ENCODE results near the gene FAIM2.

Gene FAIM2

DNA sequence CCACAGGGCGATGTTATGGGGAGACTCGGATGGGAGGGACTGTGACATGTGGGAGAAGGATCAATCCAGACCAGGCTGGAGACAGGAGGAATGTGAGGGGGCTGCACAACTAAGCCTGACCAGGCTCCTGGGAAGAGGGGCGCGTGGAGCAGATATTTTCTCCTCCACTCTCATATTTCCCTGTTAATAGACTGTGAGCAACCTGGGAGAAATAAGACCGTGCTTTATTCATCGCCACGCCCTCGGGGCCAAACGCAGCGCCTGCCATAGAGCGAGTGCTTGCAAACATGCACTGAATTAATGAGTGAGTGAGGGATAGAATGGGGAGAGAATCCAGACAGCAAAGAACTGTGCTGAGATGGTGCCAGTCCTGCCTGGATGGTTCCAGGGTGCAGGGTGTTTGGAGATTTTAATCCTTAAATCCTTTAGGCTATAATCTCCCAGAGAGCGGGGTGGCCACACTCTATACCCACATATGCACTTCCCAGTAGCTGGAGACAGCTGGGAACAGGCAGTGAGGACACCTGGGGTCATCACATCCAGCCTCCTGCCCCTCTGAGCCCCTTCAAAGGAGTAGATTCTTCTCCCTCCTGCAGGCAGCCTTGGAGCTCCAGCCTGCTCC lies 13.6 kb upstream of the FAIM2 start:
- DNase-seq, result no peak

DNA sequence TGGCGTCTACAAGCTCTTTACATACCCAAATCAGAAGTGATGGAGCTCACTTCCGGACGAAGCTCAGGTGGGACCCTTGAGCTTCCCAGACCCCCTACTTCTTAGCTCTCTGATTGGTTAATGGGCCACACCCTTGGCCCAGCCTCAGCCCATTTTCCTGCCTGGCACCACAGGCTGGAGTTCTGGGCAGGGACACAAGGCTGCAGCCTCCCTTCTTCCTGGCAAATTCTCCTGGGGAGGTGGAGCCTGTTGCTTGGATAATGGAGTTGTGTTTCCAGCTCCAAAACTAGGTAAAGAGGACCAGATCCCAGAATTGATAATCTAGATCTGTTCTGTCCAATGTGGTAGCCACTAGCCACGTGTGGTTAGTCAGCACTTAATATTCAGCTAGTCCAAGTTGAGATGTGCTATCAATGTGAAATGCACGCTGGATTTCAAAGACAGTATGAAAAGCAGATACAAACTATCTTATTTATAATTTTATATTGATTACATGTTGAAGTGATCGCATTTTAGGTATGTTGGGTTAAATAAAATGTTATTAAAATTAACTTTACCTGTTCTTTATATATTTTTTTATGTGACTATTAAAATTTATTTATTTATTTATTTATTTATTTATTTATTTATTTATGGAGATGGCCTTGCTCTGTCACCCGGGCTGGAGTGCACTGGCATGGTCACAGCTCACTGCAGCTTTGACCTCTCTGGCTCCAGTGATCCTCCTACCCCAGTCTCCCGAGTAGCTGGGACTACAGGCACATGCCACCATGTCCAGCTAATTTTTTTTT lies 12.6 kb upstream of the FAIM2 start:
- no peak for DNase-seq

DNA sequence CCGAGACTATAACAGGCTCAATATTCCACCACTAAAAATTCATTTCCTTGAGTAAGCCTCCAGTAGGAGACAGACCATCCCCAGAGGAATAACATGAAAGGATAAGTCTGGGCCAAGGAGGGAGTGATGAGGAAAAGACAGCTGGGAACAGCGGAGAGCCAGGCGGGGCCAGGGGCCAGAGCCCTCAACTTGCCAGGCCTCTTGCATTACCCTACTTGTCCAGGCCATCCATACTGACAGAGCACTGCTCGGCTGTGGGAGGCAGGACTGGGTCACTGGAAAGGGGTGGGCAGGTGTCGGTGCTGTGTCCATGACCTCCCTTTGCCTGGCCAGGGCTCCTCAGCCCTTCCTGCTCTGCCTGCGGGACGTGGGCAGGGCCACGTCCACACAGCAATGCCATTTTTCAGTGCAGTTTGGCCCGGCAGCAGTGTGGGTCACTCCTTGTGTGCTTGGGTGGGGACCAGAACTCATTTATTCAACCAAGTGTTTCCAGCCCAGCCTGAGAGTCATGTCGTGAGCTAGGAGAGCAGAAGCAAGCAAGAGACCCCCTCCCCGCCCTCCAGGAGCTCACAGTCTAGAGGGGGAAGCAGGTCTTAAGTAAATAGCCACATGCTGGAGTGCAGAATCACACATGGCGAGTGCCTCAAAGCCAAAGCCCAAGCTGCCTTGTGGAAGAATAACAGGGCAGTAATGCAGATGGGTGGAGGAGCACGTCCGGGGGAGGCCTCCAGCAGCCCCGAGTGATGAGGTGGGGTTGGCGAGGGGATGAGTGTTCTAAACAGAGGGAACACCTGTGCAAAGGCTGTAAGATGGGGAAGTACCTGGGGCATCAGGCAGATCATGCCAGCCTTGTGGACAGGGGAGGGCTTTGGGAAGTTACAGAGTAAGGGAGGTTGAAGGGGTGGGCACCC lies 8.9 kb upstream of the FAIM2 start:
- no peak for DNase-seq

DNA sequence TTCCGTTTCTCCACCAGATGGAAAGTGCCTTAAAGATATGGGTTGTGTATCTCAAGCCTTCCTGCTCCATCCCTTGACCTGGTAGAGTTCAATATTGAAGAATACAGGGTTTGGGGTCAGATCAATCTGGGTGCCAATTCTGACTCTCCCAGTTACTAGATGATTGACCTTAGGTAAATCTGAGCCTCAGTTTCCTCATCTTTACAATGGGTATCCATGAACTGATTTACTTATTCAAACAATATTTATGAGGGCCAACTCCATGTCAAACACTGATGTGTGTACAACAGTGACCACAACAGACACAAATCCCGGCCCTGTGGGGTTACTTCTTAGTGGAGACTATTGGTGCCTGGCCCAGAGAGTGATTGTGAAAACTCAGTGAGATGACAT lies 7.5 kb upstream of the FAIM2 start:
- no peak for DNase-seq

DNA sequence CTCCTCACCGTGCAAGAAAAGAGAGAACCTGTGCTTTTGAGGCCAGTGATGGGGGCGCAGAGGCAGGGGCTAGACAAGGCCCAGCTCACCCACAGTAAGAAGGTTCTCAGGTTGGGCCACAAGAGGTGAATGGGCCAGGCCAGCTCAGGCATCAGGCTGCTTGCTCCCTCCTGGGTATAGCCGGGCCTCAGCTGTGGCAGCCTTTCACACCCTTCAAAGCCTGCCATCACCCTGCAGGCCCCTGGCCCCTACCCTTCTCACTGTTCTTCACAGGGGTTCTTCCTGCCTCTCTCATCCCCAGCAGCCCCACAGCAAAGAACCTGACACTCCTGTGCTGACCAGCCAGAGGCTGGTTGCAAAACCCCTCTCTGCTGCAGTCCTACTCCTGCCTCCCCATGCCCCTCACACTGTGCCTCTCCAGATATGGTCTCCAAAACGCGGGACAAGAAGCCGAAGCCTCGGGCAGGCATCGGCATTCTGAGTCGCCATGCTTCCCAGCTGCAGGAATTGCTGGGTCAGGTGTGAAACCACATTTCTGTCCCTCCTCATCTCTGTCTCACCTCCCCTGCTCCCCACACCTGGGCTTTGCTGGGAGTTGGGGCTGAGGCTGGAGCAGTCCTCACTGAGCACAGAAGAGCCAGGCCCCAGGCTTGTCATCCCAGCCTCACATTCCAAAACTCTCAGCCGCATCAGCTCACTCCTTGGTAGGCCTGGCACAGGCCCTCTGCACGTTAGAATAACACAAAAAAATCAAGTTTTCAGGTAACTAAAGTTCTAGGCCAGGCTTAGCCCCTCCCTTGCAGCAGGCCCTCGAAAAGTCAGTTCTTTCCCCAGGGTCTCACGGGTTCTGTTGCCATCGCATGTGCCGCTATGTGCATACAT lies 6.9 kb upstream of the FAIM2 start:
- DNase-seq, result no peak

DNA sequence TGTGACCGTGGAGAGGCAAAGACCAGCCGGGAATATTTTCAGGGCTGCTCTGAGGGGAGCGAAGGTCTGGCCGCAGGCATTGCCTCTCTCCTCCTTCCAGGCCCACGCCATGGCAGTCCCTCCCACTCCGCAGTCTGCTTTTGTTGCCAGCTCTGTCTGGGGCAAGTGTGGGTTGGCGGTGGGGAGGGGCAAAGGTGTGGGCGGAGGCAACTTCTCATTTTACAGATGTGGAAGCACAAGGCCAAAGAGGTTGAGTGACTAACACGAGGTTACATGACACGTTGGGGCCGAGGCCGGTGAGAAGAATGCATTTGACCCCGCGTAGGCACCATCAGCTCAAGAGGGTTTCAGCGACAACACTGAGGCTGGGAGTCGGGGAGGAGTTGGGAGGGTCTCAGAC lies 6.1 kb upstream of the FAIM2 start:
- DNase-seq, result no peak

DNA sequence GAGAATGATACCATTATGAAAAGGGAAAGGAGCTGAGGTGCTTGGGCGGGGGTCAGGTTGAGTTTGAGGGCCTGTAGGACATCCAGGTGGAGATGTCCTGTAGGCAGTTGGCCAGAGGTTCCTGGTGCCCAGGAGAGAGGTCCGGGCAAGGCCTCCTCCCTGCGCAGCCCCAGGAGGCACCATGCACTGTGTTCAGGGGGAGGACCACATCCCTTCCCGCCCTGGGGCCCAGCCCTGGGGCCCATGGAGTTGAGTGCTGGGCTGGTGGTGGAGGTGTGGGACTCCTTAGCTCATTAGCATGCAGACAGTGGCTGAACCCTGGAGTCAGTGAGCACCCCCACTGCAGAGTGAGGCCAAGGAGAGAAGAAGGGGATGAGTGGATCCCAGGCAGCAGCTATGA lies 5.7 kb upstream of the FAIM2 start:
- DNase-seq, result no peak

DNA sequence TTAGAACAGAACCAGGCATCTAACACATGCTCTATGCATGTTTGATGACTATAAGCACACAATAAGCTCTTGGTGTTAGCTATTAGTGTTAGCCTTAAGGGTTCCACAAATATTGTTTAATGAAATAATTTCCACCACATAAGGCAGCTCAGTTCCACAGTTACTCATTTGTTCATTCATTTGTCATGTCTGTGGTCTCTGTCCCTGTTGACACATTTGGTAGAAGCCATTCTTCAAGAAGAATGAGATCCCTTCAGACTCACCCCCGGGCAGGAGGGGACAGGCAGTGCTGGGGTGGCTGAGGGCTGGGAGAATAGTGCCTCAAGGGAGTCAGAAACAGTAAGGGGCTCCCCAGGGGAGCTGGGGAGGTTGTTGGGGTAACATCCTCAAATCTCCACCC lies 3.7 kb upstream of the FAIM2 start:
- no peak for DNase-seq

DNA sequence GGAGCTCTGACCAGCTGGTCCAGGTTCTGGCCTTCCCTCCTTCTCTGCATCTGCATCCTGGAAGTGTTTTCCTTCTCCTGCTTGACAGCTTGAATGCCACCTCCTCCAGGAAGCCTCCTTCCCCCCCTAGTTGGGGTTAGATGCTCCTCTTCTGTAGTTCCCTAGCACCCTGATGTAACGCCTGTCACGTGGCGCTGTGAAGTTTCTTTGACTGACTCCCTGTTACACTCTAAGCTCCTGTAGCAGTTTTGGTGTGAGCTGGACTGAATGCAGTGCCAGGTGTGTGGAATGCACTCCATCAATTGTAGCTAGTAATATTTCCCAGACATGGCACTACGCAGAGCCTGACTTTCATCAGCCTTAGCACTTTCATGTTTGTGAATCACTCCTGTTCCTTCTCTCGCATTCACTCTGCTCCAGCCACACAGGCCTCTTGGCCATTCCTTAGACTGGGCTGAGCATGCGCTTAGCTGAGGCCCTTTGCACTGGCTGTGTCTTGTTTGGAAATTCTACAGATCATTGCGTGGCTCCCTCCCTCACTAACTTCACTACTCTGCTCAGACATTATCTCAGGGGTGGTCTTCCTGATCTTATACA lies 2.1 kb upstream of the FAIM2 start:
- no peak for DNase-seq

DNA sequence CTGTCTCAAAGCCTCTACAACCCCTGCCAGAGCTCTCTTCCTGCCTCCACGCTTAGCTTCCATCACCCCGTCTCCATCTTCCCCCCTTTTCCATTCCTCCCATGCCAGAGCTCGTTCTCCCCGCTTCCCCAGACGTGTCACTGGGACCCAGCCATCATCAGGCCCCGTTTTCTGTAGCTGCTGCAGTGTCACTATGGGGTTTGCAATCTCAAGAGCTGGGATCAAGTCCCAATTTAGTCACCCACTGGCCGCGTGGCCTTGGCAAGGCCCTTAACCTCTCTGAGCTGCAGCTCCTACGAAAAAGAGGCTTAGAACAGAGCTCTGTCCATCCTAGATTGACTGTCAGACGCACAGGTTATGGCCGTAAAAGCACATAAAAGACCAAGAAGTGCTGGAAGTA lies 901 bp upstream of the FAIM2 start:
- no peak for DNase-seq

DNA sequence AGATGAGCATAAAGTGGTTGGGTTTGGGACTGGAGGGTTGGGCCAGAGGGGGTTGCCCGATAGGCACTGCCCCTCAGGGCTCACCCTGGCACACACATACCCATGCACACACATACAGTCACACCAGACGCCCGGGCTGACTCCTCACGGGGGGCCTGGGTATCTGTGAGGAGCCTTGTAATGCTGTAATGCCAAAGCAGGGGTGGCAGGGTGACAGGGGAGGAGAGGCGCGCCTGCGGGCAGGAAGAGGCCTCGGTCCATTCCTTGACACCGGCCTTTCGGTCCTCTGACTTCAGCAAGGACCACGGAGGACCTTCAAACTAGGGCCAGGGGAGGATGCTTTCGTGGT lies 375 bp downstream of the FAIM2 start:
- no peak for DNase-seq

DNA sequence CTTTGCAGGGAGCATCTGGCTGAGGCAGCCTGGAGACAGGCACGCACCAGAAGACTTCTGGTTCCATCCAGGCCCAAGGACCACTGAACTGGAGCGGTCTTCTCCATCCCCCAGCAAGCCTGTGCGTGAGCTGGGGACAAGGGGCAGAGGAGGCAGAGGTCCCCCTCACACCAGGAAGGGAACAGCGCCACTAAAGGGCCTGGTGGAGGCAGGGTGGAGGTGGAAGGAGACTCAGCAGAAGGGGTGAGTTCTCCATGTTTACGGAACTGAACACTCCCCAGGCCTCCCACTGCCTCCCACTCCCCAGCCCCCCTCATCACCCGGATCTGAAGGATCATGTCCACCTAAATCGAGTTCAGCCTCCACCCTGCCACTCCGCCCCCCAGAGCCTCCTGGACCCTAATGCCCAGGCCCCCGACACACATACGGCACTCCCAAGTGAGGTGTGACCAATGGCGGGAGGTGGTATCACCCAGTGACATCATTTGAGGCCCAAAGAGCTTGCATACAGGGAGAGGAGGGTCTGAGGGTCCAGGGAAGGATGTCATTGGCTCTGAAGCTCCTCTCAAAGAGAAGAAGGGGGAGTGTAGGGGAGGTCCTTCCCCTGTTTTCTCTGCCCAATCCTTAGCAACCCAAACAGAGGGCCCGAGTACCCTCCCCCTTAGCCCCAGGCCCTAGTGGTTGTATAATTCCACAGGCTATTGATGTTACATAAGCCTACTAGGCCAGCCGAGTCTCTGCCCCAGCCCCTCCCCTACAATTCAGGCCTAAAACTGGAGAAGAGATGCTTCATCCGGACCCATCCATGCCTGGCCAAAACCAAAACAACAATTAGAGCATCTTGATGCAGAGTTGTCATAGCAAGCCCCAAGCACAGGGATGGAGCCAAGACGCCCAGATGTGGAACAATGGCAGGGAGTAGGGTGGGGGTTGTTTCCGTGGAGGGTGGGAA lies 1.0 kb downstream of the FAIM2 start:
- no peak for DNase-seq

DNA sequence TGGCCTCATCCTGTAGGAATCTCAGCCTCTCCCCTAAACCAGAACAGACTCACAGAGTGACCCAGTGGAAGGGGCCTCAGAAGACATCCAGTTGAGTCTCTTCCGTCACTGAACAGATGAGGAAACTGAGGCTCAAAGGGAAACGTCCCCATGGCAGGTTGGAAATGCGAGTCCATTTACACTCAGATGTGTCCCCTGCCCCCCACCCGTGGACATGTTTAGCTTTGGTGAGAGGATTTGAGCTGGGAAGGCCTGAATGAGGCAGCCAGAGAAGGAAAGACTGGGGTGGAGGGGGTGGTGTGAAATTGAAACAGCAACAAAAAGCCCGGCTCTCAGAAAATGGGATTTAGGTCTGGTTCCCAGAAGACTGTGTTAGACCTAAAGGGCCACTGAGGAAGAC lies 1.7 kb downstream of the FAIM2 start:
- no peak for DNase-seq

DNA sequence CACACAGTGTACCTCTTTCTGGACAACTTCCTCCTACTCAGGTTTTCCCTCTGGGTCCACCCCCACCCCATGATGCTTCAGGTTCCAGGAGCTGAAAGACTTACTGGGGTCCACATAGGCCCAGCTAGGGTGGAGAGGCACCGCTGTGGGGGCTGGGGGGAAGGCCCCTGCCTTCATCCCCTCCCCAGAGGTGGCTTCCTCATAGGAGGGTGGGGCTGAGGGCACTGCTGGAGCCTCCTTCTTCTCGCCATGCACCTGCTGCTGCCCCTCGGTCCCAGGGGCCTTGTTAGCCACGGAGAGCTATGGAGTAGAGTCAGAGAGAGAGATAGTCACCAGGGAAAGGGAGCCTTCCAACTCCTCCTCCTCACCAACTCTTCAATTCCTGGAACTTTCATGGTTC lies 2.7 kb downstream of the FAIM2 start:
- DNase-seq, result no peak

DNA sequence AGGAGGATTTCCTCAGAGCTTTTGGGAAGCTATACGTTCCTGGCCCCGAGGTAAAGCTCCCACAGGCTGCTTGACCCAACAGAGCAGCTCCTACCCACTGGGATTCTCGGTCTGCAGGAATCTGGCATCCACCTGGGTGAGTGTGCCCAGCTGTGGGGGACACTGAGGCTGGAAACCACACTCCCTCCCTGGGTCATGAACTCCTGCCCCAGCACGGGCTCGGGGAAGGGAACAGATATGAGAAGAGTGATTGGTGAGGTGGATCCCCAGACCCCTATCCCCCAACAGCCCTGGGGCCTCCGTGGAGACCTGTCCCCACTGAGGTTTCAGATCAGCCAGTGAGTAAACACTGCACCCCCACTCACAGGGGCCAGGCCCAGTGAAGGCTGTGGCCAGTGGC lies 3.3 kb downstream of the FAIM2 start:
- no peak for DNase-seq

DNA sequence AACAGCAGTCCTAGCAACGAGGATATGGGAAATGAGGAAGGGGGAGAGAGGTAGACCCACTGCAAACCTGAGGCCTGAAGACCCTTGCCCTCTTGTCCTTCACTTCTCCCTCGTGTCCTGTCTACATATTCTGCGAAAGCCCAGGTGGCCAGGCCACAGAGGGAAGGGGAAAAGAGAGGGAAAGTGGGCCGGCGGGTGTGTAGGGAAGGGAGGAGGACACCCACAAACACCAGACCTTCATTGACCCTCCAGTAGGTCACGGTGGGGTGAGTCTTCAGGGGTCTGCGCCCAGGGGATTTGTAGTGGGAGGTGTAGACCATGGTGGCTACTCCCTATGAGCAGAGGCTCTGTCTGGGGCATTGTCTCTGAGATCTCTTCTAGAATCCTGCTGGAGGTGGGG lies 3.8 kb downstream of the FAIM2 start:
- no peak for DNase-seq

DNA sequence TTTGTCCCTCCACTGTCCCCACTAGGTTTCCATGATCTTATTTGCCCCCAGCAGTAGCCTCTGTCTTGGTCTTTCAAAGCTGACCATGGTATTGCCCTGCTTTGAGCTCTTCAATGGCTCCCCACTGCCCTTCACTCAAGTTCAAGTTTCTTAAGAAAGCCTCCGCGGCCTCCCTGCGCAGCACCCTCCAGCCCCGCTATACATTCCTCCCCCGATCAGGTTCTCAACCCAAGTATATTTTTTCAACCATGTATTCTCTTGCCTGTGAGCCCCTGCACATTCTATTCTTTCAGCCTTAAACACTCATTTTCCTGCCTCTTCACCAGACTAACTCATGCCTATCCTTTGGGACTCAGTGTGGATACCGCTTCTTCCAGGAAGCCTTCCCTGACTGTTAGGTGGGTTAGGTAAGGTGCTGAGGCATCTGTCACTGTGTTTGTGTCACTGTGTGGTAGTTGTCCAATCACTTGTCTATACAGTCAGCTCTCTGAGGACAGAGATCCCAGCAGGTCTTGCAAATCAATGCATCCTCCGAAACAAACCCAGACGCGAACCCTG lies 4.3 kb downstream of the FAIM2 start:
- DNase-seq, result no peak

DNA sequence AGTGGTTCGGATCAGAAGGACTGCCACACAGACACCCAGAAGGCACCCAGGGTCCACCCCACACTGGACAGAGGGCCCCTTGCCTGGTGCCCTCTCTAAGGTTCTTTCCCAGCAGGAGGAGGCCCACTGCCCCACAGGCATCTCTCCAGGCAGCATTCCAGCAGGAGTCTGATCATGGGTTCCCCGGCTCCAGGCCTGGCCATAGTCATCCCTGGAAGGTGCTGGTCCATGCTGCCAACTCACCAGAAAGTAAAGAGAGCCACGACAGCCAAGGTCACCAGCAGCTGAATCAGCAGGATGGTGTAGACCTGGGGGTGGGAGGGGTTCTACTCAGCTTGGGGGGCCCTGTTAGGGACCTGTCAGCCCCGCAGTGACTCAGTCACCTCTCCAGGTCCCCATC lies 6.4 kb downstream of the FAIM2 start:
- no peak for DNase-seq

DNA sequence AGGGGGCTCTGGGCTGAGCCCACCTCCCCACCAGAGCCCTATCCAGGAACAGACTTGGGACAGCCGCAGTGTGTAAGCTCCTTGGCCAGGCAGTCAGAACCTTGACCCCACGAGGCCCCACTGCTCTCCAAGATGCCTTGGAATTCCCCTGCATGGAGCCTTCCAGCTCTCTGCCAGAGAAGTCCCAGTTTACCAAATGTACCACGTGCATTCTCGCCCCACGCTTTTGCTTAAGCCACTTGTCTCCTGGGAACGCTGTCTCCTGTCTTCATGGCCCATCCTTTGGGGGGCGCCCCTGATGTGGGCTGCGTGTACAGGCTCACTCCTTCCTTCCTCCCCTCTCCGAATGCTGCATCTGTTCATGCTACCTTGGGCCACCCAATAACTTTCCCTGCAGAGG lies 7.9 kb downstream of the FAIM2 start:
- DNase-seq, result no peak

DNA sequence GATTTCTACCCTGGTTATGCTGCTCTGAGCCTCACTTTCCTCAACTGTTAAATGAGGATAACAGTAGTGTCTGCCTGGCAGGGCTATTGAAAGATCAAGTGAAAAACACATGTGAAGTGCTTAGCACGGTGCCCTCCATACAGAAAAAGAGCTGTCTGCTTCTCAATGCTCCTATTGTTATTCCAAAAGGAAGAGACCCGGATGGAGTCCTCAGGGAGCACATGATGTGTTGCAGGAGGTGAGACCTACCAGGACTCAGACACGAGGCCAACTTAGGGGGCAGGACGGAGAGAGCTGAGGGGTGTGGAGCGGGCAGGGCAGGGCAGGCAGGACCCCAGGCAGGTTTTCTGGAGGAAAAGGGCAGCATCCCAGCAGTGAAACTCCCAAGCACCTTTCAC lies 8.9 kb downstream of the FAIM2 start:
- DNase-seq, result no peak

Measured in COR-L47 (cell line).